ENCODE measurements around the gene TACR2.

The TACR2 gene

DNA sequence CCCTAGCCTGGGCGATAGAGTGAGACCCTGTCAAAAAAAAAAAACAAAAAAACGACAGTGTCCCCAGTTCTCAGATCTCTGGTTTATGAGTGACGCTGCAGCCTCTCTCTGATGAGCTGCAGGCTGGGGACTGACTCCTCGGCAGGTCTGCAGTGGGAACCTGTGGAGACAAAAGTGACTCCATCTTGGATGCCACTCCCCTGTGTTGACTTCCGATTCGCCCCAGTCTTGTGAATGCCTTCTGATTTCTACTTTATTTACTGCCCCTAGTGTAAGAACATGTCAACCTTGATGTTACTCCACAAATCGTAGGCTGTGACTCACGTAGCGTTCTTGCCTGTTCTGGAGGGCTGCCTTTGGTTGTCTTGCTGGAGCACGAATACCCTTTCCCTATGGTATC lies 6.2 kb downstream of the TACR2 start:
- H3K14ac ChIP-seq (ENCODE audit: low read length), result no peak overlapping the region
- no peak overlapping the region for H3K9ac ChIP-seq (ENCODE audit: low read depth, low read length, poor library complexity)
- no peak overlapping the region for H3K4ac ChIP-seq (ENCODE audit: low read length)
- H2BK120ac ChIP-seq (ENCODE audit: low read depth, low read length), result no peak overlapping the region
- no peak overlapping the region for H2AFZ ChIP-seq (ENCODE audit: low read length)
- H2BK5ac ChIP-seq (ENCODE audit: low read length), result no peak overlapping the region
- no peak overlapping the region for H3K4me2 ChIP-seq (ENCODE audit: insufficient read depth, low read length, poor library complexity, severe bottlenecking)
- no peak overlapping the region for H4K8ac ChIP-seq (ENCODE audit: low read depth, low read length)
- H3K27me3 ChIP-seq (ENCODE audit: control insufficient read depth in 3 of 3, insufficient read depth in 3 of 3, low read depth in 1 of 3, low read length in 3 of 3), result peaks cover 0 to 16% (median 0%) of the 10 kb centered on the region in 3 experiments
- H2BK12ac ChIP-seq (ENCODE audit: low read length), result no peak overlapping the region
- no peak overlapping the region for H3K27ac ChIP-seq (replicated peaks; ENCODE audit: low read length)
- no peaks in the 10 kb centered on the region for H3K36me3 ChIP-seq (replicated peaks in 1 of 2; ENCODE audit: control insufficient read depth in 2 of 2, insufficient read depth in 2 of 2, low read length in 2 of 2)
- no peak overlapping the region for H3K23ac ChIP-seq (ENCODE audit: low read depth, low read length, poor library complexity)
- no peak overlapping the region for H2AK5ac ChIP-seq (ENCODE audit: low read depth, low read length)
- WGBS, 2 donors (ENCODE audit: extremely low coverage in 2 of 2, insufficient read length in 2 of 2, insufficient replicate concordance in 1 of 2), result no CpG with 5 or more reads among the region's 10 CpGs
- no peak for DNase-seq (ENCODE audit: low spot score)
- H3K9me3 ChIP-seq (replicated peaks in 1 of 2; ENCODE audit: control insufficient read depth in 2 of 2, insufficient read depth in 1 of 2, low read depth in 1 of 2, low read length in 2 of 2), result no peaks in the 10 kb centered on the region
- no peak overlapping the region for H2BK15ac ChIP-seq (ENCODE audit: low read length)
- H3K4me3 ChIP-seq (ENCODE audit: low read length in 2 of 2), result no peak overlapping the region
- H3K18ac ChIP-seq (ENCODE audit: low read length), result no peak overlapping the region
- peaks cover 7 to 8% of the 10 kb centered on the region in 2 donors for H3K4me1 ChIP-seq (ENCODE audit: control insufficient read depth in 2 of 2, insufficient read depth in 1 of 2, low read depth in 1 of 2, low read length in 2 of 2)
- H4K91ac ChIP-seq (ENCODE audit: low read depth, low read length, poor library complexity), result no peak overlapping the region
- H3K79me1 ChIP-seq (ENCODE audit: low read depth, low read length), result no peaks in the 10 kb centered on the region

DNA sequence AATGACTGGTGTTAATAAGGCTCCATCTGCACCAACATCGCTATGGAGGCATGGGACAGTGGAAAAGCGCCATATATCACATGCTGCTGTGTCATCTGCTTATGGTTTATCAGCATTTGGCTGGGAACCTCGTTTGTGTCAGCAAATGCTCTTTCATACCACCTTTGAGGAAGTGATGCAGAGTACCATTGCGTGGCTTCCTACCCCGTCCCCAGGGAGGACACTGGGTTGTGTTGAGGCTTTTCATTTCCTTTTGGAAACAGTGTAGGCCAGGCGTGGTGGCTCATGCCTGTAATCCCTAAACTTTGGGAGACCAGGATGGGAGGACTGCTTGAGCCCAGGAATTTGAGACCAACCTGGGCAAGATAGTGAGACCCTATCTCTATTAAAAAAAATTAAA lies 6.8 kb downstream of the TACR2 start:
- Histone ChIP-seq H3K36me3 (replicated peaks in 1 of 2; ENCODE audit: control insufficient read depth in 2 of 2, insufficient read depth in 2 of 2, low read length in 2 of 2) (no peaks in the 10 kb centered on the region), H3K4me2 (ENCODE audit: insufficient read depth, low read length, poor library complexity, severe bottlenecking) (no peak overlapping the region), H2AK5ac (ENCODE audit: low read depth, low read length) (no peak overlapping the region), H4K91ac (ENCODE audit: low read depth, low read length, poor library complexity) (no peak overlapping the region), H3K27ac (replicated peaks; ENCODE audit: low read length) (no peak overlapping the region), H3K18ac (ENCODE audit: low read length) (no peak overlapping the region), H3K4ac (ENCODE audit: low read length) (no peak overlapping the region), H3K23ac (ENCODE audit: low read depth, low read length, poor library complexity) (no peak overlapping the region), H2BK5ac (ENCODE audit: low read length) (no peak overlapping the region), H3K79me1 (ENCODE audit: low read depth, low read length) (no peaks in the 10 kb centered on the region), H2BK15ac (ENCODE audit: low read length) (no peak overlapping the region), H3K27me3 (ENCODE audit: control insufficient read depth in 3 of 3, insufficient read depth in 3 of 3, low read depth in 1 of 3, low read length in 3 of 3) (peaks cover 0 to 16% (median 0%) of the 10 kb centered on the region in 3 experiments), H2BK12ac (ENCODE audit: low read length) (no peak overlapping the region), H3K9me3 (replicated peaks in 1 of 2; ENCODE audit: control insufficient read depth in 2 of 2, insufficient read depth in 1 of 2, low read depth in 1 of 2, low read length in 2 of 2) (no peaks in the 10 kb centered on the region), H3K4me3 (ENCODE audit: low read length in 2 of 2) (no peak overlapping the region), H4K8ac (ENCODE audit: low read depth, low read length) (no peak overlapping the region), H3K9ac (ENCODE audit: low read depth, low read length, poor library complexity) (no peak overlapping the region), H2BK120ac (ENCODE audit: low read depth, low read length) (no peak overlapping the region), H2AFZ (ENCODE audit: low read length) (no peak overlapping the region), H3K14ac (ENCODE audit: low read length) (no peak overlapping the region), H3K4me1 (ENCODE audit: control insufficient read depth in 2 of 2, insufficient read depth in 1 of 2, low read depth in 1 of 2, low read length in 2 of 2) (peaks cover 7 to 8% of the 10 kb centered on the region in 2 donors)
- no CpG with 5 or more reads among the region's 6 CpGs for WGBS, 2 donors (ENCODE audit: extremely low coverage in 2 of 2, insufficient read length in 2 of 2, insufficient replicate concordance in 1 of 2)
- DNase-seq (ENCODE audit: low spot score), result no peak

DNA sequence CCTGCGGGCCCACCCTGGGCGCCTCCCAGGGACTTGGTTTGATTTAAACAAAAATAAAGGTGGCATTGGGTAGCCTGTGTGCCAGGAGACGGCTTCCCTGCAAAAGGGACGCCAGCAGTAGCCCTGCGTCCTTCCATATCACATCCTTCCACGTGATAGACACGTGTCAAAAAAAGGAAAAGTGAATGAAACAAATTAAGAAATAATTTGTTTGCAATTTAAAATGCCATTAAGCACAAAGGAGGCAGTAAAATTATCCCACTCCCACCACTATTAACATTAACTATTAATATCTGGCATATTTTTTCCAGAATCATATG lies 7.6 kb downstream of the TACR2 start:
- no peaks in the 10 kb centered on the region for H3K9me3 ChIP-seq (replicated peaks in 1 of 2; ENCODE audit: control insufficient read depth in 2 of 2, insufficient read depth in 1 of 2, low read depth in 1 of 2, low read length in 2 of 2)
- H2BK5ac ChIP-seq (ENCODE audit: low read length), result no peak overlapping the region
- H4K8ac ChIP-seq (ENCODE audit: low read depth, low read length), result no peak overlapping the region
- peak overlapping the region; percentile 16 for H3K18ac ChIP-seq (ENCODE audit: low read length)
- H2BK12ac ChIP-seq (ENCODE audit: low read length), result no peak overlapping the region
- peak overlapping the region; percentile 37 to 70 for H3K4me3 ChIP-seq (ENCODE audit: low read length in 2 of 2)
- no peaks in the 10 kb centered on the region for H3K36me3 ChIP-seq (replicated peaks in 1 of 2; ENCODE audit: control insufficient read depth in 2 of 2, insufficient read depth in 2 of 2, low read length in 2 of 2)
- no peak overlapping the region for H3K14ac ChIP-seq (ENCODE audit: low read length)
- no peak overlapping the region for H2AK5ac ChIP-seq (ENCODE audit: low read depth, low read length)
- peak overlapping the region; percentile 99 for H2AFZ ChIP-seq (ENCODE audit: low read length)
- H3K79me1 ChIP-seq (ENCODE audit: low read depth, low read length), result no peaks in the 10 kb centered on the region
- peak overlapping the region; percentile 28 for H3K4me2 ChIP-seq (ENCODE audit: insufficient read depth, low read length, poor library complexity, severe bottlenecking)
- H3K4ac ChIP-seq (ENCODE audit: low read length), result no peak overlapping the region
- H3K23ac ChIP-seq (ENCODE audit: low read depth, low read length, poor library complexity), result no peak overlapping the region
- no peak overlapping the region for H2BK15ac ChIP-seq (ENCODE audit: low read length)
- WGBS, 2 donors (ENCODE audit: extremely low coverage in 2 of 2, insufficient read length in 2 of 2, insufficient replicate concordance in 1 of 2), result no CpG with 5 or more reads among the region's 7 CpGs
- H3K4me1 ChIP-seq (ENCODE audit: control insufficient read depth in 2 of 2, insufficient read depth in 1 of 2, low read depth in 1 of 2, low read length in 2 of 2), result peaks cover 8 to 9% of the 10 kb centered on the region in 2 donors
- H3K9ac ChIP-seq (ENCODE audit: low read depth, low read length, poor library complexity), result no peak overlapping the region
- H4K91ac ChIP-seq (ENCODE audit: low read depth, low read length, poor library complexity), result no peak overlapping the region
- peak overlapping the region; percentile 10 for H2BK120ac ChIP-seq (ENCODE audit: low read depth, low read length)
- no peak for DNase-seq (ENCODE audit: low spot score)
- H3K27me3 ChIP-seq (ENCODE audit: control insufficient read depth in 3 of 3, insufficient read depth in 3 of 3, low read depth in 1 of 3, low read length in 3 of 3), result peaks cover 0 to 11% (median 0%) of the 10 kb centered on the region in 3 experiments
- H3K27ac ChIP-seq (replicated peaks; ENCODE audit: low read length), result no peak overlapping the region

DNA sequence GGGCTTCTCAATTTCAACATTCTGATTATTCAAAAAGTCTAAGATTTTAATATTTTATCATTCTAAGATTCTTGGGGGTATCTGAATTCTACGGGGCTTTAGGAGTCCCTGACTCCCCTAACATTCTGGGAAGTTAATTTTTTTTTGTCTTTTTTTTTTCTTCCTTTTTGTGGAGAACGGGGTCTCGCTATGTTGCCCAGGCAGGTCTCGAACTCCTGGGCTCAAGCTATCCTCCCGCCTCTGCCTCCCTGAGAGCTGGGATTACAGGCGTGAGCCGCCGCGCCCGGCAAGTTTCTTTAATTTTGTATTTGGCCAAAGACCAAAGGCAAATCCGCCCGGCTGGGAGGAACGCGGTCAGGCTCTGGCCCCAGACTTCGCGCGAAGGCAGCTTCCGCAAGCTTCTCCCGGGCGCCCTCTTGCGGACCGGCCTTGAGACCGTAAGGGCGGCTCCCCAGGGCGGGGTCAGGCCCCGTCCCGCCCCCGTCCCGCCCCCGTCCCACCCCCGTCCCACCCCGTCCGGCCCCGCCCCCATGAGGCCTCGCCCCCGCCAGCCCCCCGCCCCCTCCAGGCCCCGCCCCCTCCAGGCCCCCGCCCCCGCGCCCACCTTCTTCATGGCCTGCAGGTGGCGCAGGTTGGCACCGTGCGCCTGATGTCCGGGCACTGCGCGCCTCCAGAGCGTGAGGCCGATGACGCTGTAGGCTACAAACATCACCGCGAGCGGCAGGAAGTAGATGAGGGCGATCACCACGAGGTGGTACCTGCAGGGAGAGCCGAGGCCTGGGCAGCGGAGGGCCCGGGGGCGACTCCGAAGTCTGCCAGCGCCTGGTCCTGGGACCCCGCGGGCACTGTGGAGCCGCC lies 8.2 kb downstream of the TACR2 start:
- Histone ChIP-seq H3K23ac (ENCODE audit: low read depth, low read length, poor library complexity) (no peak overlapping the region), H3K79me1 (ENCODE audit: low read depth, low read length) (no peaks in the 10 kb centered on the region), H3K18ac (ENCODE audit: low read length) (peak overlapping the region; percentile 16), H3K4me1 (ENCODE audit: control insufficient read depth in 2 of 2, insufficient read depth in 1 of 2, low read depth in 1 of 2, low read length in 2 of 2) (peaks cover 8 to 9% of the 10 kb centered on the region in 2 donors), H2AFZ (ENCODE audit: low read length) (peak overlapping the region; percentile 99), H3K14ac (ENCODE audit: low read length) (no peak overlapping the region), H3K9ac (ENCODE audit: low read depth, low read length, poor library complexity) (no peak overlapping the region), H2BK120ac (ENCODE audit: low read depth, low read length) (peak overlapping the region; percentile 10), H3K9me3 (replicated peaks in 1 of 2; ENCODE audit: control insufficient read depth in 2 of 2, insufficient read depth in 1 of 2, low read depth in 1 of 2, low read length in 2 of 2) (no peaks in the 10 kb centered on the region), H3K36me3 (replicated peaks in 1 of 2; ENCODE audit: control insufficient read depth in 2 of 2, insufficient read depth in 2 of 2, low read length in 2 of 2) (no peaks in the 10 kb centered on the region), H2AK5ac (ENCODE audit: low read depth, low read length) (no peak overlapping the region), H3K4me3 (ENCODE audit: low read length in 2 of 2) (peak overlapping the region; percentile 37 to 70), H4K91ac (ENCODE audit: low read depth, low read length, poor library complexity) (no peak overlapping the region), H3K27ac (replicated peaks; ENCODE audit: low read length) (no peak overlapping the region), H3K27me3 (ENCODE audit: control insufficient read depth in 3 of 3, insufficient read depth in 3 of 3, low read depth in 1 of 3, low read length in 3 of 3) (peaks cover 0 to 11% (median 0%) of the 10 kb centered on the region in 3 experiments), H2BK15ac (ENCODE audit: low read length) (no peak overlapping the region), H2BK5ac (ENCODE audit: low read length) (no peak overlapping the region), H3K4ac (ENCODE audit: low read length) (no peak overlapping the region), H4K8ac (ENCODE audit: low read depth, low read length) (no peak overlapping the region), H2BK12ac (ENCODE audit: low read length) (no peak overlapping the region), H3K4me2 (ENCODE audit: insufficient read depth, low read length, poor library complexity, severe bottlenecking) (peak overlapping the region; percentile 28)
- DNase-seq (ENCODE audit: low spot score), result peak; percentile 88
- no CpG with 5 or more reads among the region's 64 CpGs for WGBS, 2 donors (ENCODE audit: extremely low coverage in 2 of 2, insufficient read length in 2 of 2, insufficient replicate concordance in 1 of 2)
